GM12892 (cell line): ENCODE measurements around the gene ABHD3.
A peak's percentile ranks its signal among the peaks of the same experiment; 100 is the strongest.
"Not testable (repeated sequence)": the region's sequence is repeated elsewhere in the genome, so short reads cannot be mapped to it uniquely, and the experiment has no call there.

Experiments used
- DNase-seq: peaks from one replicate; pipeline ENCODE4 v3.0.0; 2011; ENCODE audit not compliant: insufficient read length
- FAIRE-seq: peaks from 2 replicates; lab custom pipeline; 2011; peaks lifted over from hg19 to GRCh38; lab: Jason Lieb, UNC
- POLR2A ChIP-seq: IDR thresholded peaks from 2 replicates; pipeline ENCODE4 v1.6.1; 2011; ENCODE audit warnings: low read depth, low read length, control low read depth
- POLR2AphosphoS5 ChIP-seq: IDR thresholded peaks from 2 replicates; pipeline ENCODE4 v1.6.1; 2011; ENCODE audit warnings: low read depth, low read length, control low read depth
- TAF1 ChIP-seq: IDR thresholded peaks from 2 replicates; pipeline ENCODE4 v1.6.1; 2011; ENCODE audit warnings: low read depth, mild to moderate bottlenecking, control low read depth, low read length, borderline replicate concordance

The ABHD3 gene

GRCh38 chr18:21629089-21629832 lies 75.3 kb downstream of the ABHD3 start:
- FAIRE-seq (peak; percentile 70), DNase-seq (no peak)
- no peak for TF ChIP-seq TAF1
- TF ChIP-seq POLR2A: no peak
- 0 out of 2 replicates have a peak, but pooled peaks have one; percentile 44 for TF ChIP-seq POLR2AphosphoS5

GRCh38 chr18:21621640-21622039 lies 82.9 kb downstream of the ABHD3 start:
- DNase-seq, FAIRE-seq: not testable (repeated sequence)

GRCh38 chr18:21612125-21613039 lies 92.2 kb downstream of the ABHD3 start, which contains the start of gene SNRPD1:
TSS of gene SNRPD1 (plus strand) at chr18:21612314. CDS start at chr18:21612430, 116 bp downstream.
- TF ChIP-seq TAF1: peak; percentile 98
- TF ChIP-seq POLR2AphosphoS5: peak; percentile 97
- TF ChIP-seq POLR2A: peak; percentile 97
- peak; percentile 92 for DNase-seq
- peak; percentile 85 for FAIRE-seq

- not testable (repeated sequence) for FAIRE-seq, DNase-seq
Measured at GRCh38 chr18:21611401-21612124, 93.0 kb downstream of the ABHD3 start.

GRCh38 chr18:21605213-21605612 lies 99.4 kb downstream of the ABHD3 start:
- TF ChIP-seq POLR2AphosphoS5: no peak
- no peak for TF ChIP-seq TAF1
- no peak for TF ChIP-seq POLR2A
- DNase-seq (no peak), FAIRE-seq (no peak)

- peak; percentile 77 for FAIRE-seq
- TF ChIP-seq POLR2AphosphoS5: no peak
- TF ChIP-seq TAF1: no peak
- no peak for TF ChIP-seq POLR2A
Measured at GRCh38 chr18:21604671-21605070, 99.9 kb downstream of the ABHD3 start.

GRCh38 chr18:21602299-21602587 lies 102.3 kb downstream of the ABHD3 start:
- TF ChIP-seq POLR2AphosphoS5 (no peak), TAF1 (no peak), POLR2A (no peak)
- FAIRE-seq: no peak
- no peak for DNase-seq

More at GRCh38 chr18:21604671-21605070, 99.9 kb downstream of the ABHD3 start:
- no peak for DNase-seq
